Left kidney (tissue), 2 donors: ENCODE data around the gene ARMH3. TPM values are rescaled to one million over a fixed set of nuclear protein-coding genes. Genes with fewer than 3 reads are reported as not detected.

Experiments
- DNase-seq: peaks from one replicate; pipeline ENCODE4 v3.0.0-alpha.2; 2013
- polyA plus RNA-seq: library from polyadenylated mRNA; unstranded; fragments of 120-200 nt; gene quantifications from one replicate; pipeline ENCODE4 v1.2.1, GENCODE V29; 2013; ENCODE audit not compliant: insufficient read length

Gene ARMH3
- polyA plus RNA-seq, 1 donor: 21.2 TPM

DNA sequence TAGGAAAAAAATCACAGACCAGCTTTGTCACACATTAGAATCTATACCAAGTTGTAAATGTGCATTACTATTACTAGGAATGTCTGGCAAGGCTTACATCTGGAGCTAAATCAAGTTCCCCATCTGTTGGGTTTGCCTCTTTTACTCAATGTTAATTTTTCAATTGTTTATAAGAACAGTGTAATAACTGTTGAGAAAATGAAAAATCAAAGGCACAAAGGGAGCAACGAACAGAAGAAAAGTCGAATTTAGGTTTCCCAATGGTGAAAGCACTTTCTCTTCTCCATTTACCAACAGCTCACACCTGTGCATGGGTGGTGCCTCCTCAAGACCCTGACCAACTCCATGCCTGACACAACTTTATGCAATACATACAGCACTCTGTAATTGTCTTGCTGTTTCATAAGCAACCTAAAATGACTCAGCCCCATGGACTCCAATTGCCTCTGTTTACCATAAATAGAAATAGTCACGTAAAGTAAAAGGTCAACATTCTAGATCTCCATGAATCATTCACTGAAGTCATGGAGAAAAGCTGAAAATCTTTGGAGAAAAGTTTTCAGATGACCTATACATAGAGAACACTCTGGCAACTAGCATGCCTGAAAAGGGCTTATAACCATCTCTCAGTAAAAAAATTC, 116.8 kb downstream of the ARMH3 start:
- no peak for DNase-seq

DNA sequence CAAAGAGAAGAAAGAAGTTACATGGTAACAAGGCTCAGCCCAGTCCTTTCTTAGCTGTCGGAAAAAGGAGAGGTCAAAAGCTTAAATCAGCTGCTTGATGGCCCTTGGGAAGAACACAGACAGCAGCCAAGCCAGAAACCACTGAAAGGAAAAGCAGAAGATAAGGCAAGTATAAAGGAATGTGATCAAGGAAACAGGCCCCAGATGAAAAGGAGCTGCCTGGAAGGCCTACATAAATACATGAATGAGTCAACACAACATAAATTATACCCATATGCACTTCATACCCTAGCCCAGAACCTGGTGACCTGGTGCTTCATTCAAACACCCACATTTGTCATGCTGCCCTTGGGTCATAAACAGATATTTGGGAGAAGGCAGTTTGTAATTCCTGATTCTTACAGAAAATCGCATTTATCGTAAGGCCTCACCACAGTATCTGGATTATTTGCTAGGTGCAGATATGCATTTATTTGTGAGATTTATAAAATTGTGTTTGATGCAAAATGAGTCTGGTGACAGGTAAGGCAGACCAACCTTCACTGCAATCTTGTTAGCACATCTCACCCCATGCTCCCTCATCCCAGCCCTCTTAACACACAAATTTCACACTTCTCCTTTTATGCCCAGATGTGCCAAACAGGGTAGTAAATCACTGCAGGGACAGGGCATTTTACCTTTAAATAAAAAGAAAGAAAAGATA, 117.5 kb downstream of the ARMH3 start:
- peak; percentile 24 for DNase-seq

GRCh38 chr10:101935431-101935830, 120.5 kb downstream of the ARMH3 start:
- DNase-seq: no peak

- DNase-seq: no peak
Measured at GRCh38 chr10:101934686-101935305, 121.2 kb downstream of the ARMH3 start.

DNA sequence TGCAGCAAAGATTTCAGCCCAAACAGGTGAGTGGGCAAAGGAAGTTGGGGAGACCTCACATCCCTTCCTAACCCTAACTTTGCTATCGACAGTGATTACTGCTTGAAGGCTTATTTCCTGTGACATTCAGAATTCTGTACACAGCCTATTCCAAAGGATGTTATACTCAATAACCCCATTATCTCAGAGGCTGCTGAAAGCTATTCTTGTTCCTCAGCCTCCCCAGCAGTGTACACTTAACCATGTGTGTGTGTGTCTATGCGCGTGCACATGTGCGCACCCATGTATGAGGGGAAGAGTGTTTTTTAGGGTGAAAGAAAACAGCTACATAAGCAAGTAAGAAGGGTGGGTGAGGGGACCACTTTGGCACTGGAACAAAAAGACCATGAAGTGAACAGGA, 122.0 kb downstream of the ARMH3 start:
- DNase-seq: no peak

DNA sequence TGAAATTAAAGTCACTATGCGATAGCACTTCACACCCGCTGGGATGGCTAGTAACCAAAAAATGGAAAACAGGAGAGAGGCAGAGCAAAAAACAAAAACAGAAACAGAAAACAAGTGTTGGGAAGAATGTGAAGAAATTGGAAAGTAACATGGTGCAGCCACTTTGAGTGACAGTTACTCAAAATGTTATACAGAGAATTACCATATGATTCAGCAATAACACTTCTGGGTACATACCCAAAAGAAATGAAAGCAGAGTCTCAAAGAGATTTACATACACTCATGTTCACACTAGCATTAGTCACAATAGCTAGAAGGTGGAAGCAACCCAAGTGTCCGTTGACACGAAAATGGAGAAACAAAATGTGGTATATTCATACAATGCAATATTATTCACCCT, 123.8 kb downstream of the ARMH3 start:
- DNase-seq: no peak

DNA sequence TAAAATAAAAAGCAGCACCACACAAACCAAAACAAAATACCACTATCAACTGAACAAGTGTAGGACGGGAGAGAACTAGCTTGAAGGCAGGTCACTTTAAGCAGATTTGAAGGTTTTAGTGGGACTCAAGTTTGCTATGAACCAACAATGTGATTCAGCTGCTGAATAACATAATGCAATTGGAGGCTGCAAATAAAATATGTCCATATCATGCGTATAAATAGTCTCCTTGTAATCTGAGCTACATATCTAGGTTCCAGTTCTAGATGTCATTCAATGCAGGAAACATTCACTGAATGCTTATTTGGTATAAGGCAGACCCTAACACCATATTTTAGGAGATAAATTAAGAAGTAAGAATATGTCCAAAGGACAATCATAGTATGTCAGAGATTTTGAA, 130.9 kb downstream of the ARMH3 start:
- DNase-seq: no peak

DNA sequence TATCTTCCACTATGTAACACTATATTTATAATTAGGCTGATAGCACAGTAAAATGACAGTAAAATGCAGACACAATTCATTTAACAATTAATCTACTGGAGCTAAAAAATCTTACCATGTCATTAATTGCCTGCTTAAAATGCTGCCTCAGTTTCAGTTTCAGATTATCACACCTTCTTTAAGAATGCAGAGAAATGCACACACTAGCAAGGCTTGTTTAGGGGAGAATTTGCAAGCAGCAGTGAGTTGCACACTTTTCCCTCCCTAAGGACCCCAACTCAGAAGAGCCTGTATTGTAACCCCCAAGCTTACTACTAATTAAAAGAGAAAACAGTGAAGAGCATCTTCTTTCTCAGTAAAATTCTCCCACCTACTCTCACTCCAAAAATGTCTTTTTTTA, 132.7 kb downstream of the ARMH3 start:
- no peak for DNase-seq

- no peak for DNase-seq
Measured at GRCh38 chr10:101922846-101923245, 133.1 kb downstream of the ARMH3 start.

- DNase-seq: no peak
Measured at GRCh38 chr10:101920546-101920945, 135.4 kb downstream of the ARMH3 start.

- no peak for DNase-seq
Measured at GRCh38 chr10:101919026-101919770, 136.8 kb downstream of the ARMH3 start.

- no peak for DNase-seq
Measured at GRCh38 chr10:101912561-101913179, 143.3 kb downstream of the ARMH3 start.

- DNase-seq: no peak
Measured at GRCh38 chr10:101906586-101907183, 149.3 kb downstream of the ARMH3 start.

DNA sequence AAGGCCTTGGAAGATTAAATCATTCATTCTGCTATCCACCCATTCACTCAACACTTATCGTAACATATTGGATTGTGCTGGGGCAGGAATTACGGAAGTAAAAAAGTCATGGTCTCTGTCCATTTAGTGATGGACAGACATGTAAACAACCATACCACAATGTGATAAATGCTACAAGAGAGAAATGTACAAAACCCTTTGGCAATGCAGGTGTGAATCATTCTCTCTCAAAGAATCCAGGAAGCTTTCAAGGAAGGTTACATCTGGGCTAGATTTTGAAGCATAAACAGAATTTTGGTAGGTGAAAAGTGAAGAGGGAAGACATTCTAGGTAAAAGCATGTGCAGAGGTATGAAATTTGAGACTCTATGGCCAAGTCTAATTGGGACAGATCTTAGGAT, 150.7 kb downstream of the ARMH3 start:
- DNase-seq: no peak

- no peak for DNase-seq
Measured at GRCh38 chr10:101903827-101904550, 152.0 kb downstream of the ARMH3 start.

GRCh38 chr10:101902820-101903145, 153.2 kb downstream of the ARMH3 start:
- DNase-seq: no peak

GRCh38 chr10:101902032-101902819, 153.7 kb downstream of the ARMH3 start:
- no peak for DNase-seq

DNA sequence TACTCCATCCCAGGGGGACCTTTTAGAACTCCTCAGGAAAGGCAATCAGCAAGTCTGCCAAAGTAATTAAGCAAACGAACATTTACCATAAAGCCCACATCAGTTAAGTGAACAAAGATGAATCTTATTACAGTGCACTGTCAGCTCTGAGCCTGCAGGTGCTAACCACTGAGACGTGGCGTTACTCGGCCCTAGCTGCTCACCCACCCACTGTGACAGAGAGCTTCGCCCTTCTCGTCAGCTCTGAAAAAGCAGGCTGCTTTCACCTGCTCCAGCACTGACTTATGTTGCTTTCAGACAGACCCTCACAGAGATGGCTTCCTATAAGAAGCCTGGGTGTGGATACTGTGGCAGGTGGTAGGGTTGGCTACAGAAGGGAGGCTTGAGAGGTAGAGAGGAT, 154.6 kb downstream of the ARMH3 start:
- DNase-seq: no peak

DNA sequence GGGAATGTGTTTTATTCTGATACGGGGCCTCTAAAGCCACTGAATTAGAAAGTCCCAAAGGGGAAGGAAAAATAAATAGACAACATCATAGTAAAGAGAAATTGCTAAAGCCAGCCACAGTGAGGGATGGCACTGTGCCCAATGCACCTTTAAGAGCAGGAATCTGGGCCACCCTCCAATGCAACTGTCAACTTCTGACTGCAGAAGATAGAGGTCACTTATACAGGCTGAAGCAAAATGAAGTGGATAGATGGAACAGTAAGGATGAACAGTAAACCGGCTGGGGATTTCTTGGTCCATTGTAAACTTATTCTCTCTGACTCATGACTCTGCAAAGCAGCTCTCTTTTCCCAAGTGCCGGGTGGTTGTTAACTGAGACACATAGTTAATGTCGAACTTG, 158.3 kb downstream of the ARMH3 start:
- no peak for DNase-seq

GRCh38 chr10:101896225-101896877, 159.6 kb downstream of the ARMH3 start:
- DNase-seq: no peak
